Sigmoid colon (tissue), 7 donors: ENCODE measurements around the gene FGF9. TPM values are rescaled to one million over a fixed set of nuclear protein-coding genes. Genes with fewer than 3 reads are reported as not detected.

Experiments used
- DNase-seq: peaks from one replicate; pipeline ENCODE4 v3.0.0-alpha.2; 2019
- H3K27ac ChIP-seq, 4 donors: fragments of 200-600 bp; sonication (generic); one replicate each; pipeline ENCODE4 v1.5.1; 2016 to 2019; ENCODE audit warnings: mild to moderate bottlenecking in 1 of 4
- H3K27me3 ChIP-seq, 3 donors: fragments of 200-600 bp; sonication (generic); one replicate each; pipeline ENCODE4 v1.5.1; 2019; ENCODE audit warnings: mild to moderate bottlenecking in 1 of 3
- H3K36me3 ChIP-seq, 4 donors: fragments of 200-600 bp; sonication (generic); one replicate each; pipeline ENCODE4 v1.5.1; 2016 to 2019
- H3K4me1 ChIP-seq, 4 donors: fragments of 200-600 bp; sonication (generic); one replicate each; pipeline ENCODE4 v1.5.1; 2017 to 2019
- H3K4me3 ChIP-seq, 4 donors: fragments of 200-600 bp; sonication (generic); one replicate each; pipeline ENCODE4 v1.5.1; 2017 to 2019; ENCODE audit warnings: mild to moderate bottlenecking in 2 of 4, moderate library complexity in 1 of 4
- H3K9me3 ChIP-seq, 4 donors: fragments of 200-600 bp in 3 of 4; sonication (generic) in 3 of 4; one replicate each; pipeline versions ENCODE4 v1.5.1 to v1.6.1; 2013 to 2019
- EP300 ChIP-seq, 4 donors: sonication (generic); formaldehyde crosslinking; IDR thresholded peaks; one replicate each; pipeline ENCODE4 v1.6.1; 2017; ENCODE audit warnings: antibody characterized with exemption in 4 of 4
- POLR2A ChIP-seq, 2 donors: fragments of 450-650 bp; IDR thresholded peaks; one replicate each; pipeline ENCODE4 v1.6.1; 2016; ENCODE audit warnings: antibody characterized with exemption in 2 of 2, mild to moderate bottlenecking in 2 of 2, moderate library complexity in 2 of 2
- POLR2AphosphoS5 ChIP-seq, 4 donors: sonication (generic); formaldehyde crosslinking; IDR thresholded peaks; one replicate each; pipeline ENCODE4 v1.6.1; 2017; ENCODE audit warnings: antibody characterized with exemption in 4 of 4
- WGBS, 2 donors: extraction: QIAGEN DNeasy Blood & Tissue Kit; methylation state at CpG; one replicate each; pipeline ENCODE4 v1.1.7; 2013; 5-methylcytosine and 5-hydroxymethylcytosine counted together
- intact Hi-C: fragments of 100-400 bp; cut with DNase I; formaldehyde crosslinking; loops from one replicate; pipeline ENCODE4 v1.15.1; 2023
- polyA plus RNA-seq, 3 donors: library from polyadenylated mRNA; stranded (reverse); fragments of 200-250 nt; gene quantifications; one replicate each; pipeline ENCODE4 v1.2.3, GENCODE V29; 2013
- total RNA-seq, 4 donors: library from RNA; depleted of rRNA; stranded (reverse); fragments of >200 nt; gene quantifications; one replicate each; pipeline ENCODE4 v1.1.0, GENCODE V29; 2016
- TF ChIP-seq, protein P1 (sequence below), 4 experiments: fragments of 450-650 bp in 3 of 4; fragments of 200-600 bp in 1 of 4; IDR thresholded peaks; one replicate each; pipeline ENCODE4 v1.5.1; 2016 to 2019; ENCODE audit warnings: antibody characterized with exemption in 4 of 4, mild to moderate bottlenecking in 3 of 4, moderate library complexity in 2 of 4
- donor health status: healthy with polysubstance abuse.
- donor health status: Bipolar disorder and iron deficiency.
- donor health status: healthy.

The FGF9 gene
- total and polyA plus RNA-seq, 7 donors = 0.36 to 1.4 (median 0.60) TPM

GRCh38 chr13:21673539-21673788 is 2.6 kb downstream of the FGF9 start:
- Histone ChIP-seq H3K27me3 (peaks cover 14 to 72% (median 59%) of the 10 kb centered on the region in 3 donors), H3K36me3 (no peaks in the 10 kb centered on the region), H3K27ac (peak overlapping the region in 2 of 4 donors; percentile 38 to 67), H3K4me3 (peak overlapping the region; percentile 14 to 67 (median 60)), H3K4me1 (peaks cover 0 to 70% (median 62%) of the 10 kb centered on the region in 4 donors), H3K9me3 (no peaks in the 10 kb centered on the region)
- intact Hi-C loops = no loop called here
- TF ChIP-seq POLR2A (IDR thresholded peaks at IDR 0.05) (no peak), POLR2AphosphoS5 (IDR thresholded peaks at IDR 0.05) (no peak), EP300 (IDR thresholded peaks at IDR 0.05) (no peak)
- TF ChIP-seq, protein P1, sequence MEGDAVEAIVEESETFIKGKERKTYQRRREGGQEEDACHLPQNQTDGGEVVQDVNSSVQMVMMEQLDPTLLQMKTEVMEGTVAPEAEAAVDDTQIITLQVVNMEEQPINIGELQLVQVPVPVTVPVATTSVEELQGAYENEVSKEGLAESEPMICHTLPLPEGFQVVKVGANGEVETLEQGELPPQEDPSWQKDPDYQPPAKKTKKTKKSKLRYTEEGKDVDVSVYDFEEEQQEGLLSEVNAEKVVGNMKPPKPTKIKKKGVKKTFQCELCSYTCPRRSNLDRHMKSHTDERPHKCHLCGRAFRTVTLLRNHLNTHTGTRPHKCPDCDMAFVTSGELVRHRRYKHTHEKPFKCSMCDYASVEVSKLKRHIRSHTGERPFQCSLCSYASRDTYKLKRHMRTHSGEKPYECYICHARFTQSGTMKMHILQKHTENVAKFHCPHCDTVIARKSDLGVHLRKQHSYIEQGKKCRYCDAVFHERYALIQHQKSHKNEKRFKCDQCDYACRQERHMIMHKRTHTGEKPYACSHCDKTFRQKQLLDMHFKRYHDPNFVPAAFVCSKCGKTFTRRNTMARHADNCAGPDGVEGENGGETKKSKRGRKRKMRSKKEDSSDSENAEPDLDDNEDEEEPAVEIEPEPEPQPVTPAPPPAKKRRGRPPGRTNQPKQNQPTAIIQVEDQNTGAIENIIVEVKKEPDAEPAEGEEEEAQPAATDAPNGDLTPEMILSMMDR (IDR thresholded peaks at IDR 0.05) = no peak
- no peak for DNase-seq
- WGBS, 2 donors = 0% methylated on average over 21 of the region's 21 CpGs

DNA sequence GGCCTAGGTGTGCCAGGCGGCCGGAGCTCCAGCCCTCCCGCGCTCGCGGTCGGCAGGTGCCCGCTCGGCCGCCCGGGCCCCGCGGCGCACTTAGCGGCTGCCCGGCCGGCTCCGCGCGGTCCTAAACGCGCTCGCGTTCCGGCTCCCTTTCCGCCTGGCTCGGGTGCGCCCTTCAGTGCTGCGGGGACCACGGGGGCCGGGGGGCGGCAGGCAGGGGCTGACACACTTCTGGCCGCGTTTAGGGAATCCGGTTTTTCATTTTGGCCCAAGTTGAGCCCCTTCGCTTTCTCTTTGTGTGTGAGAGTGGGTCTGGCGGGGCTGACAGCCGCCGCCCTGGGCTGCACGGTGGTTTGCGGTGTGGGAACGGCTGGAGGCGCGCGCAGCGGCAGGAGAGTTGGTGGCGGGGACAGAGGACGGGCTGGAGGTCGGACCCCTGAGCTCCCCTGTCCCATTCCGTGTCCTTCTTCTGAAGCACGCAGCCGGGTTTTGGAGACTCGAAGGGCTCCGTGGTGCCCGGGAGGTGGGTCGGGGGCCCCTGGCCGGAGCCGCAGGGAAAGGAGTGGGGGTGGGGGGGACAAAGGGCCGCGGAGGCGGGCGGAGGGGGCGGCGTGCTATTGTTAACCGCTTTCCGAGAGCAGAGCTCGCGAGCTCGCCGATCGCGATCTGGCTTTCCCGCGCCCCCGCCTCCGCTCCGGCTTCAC is 3.1 kb downstream of the FGF9 start:
- peak; percentile 61 for DNase-seq
- Histone ChIP-seq H3K36me3 (no peaks in the 10 kb centered on the region), H3K27me3 (peaks cover 14 to 67% (median 59%) of the 10 kb centered on the region in 3 donors), H3K4me3 (peak overlapping the region; percentile 41 to 67 (median 60)), H3K27ac (peak overlapping the region in 3 of 4 donors; percentile 38 to 67 (median 48)), H3K4me1 (peaks cover 0 to 65% (median 58%) of the 10 kb centered on the region in 4 donors), H3K9me3 (no peaks in the 10 kb centered on the region)
- intact Hi-C loops = no loop called here
- no peak for TF ChIP-seq POLR2A (IDR thresholded peaks at IDR 0.05)
- TF ChIP-seq, protein P1 (IDR thresholded peaks at IDR 0.05) = no peak
- no peak for TF ChIP-seq EP300 (IDR thresholded peaks at IDR 0.05)
- no peak for TF ChIP-seq POLR2AphosphoS5 (IDR thresholded peaks at IDR 0.05)
- 1% methylated on average over 77 of the region's 77 CpGs for WGBS, 2 donors

- peak overlapping the region; percentile 41 to 67 (median 60) for H3K4me3 ChIP-seq
- H3K9me3 ChIP-seq = no peaks in the 10 kb centered on the region
- 0 to 1% methylated on average over 36 of the region's 36 CpGs for WGBS, 2 donors
- H3K4me1 ChIP-seq = peaks cover 0 to 59% (median 52%) of the 10 kb centered on the region in 4 donors
- no peak for TF ChIP-seq POLR2AphosphoS5 (IDR thresholded peaks at IDR 0.05)
- TF ChIP-seq, protein P1 (IDR thresholded peaks at IDR 0.05) = no peak
- TF ChIP-seq POLR2A (IDR thresholded peaks at IDR 0.05) = no peak
- TF ChIP-seq EP300 (IDR thresholded peaks at IDR 0.05) = no peak
- DNase-seq = peak; percentile 67
- intact Hi-C loops = no loop called here
- H3K27me3 ChIP-seq = peaks cover 14 to 61% (median 59%) of the 10 kb centered on the region in 3 donors
- H3K27ac ChIP-seq = peak overlapping the region in 2 of 4 donors; percentile 38 to 67
- H3K36me3 ChIP-seq = no peaks in the 10 kb centered on the region
Observed at GRCh38 chr13:21674490-21675009, 3.7 kb downstream of the FGF9 start.

DNA sequence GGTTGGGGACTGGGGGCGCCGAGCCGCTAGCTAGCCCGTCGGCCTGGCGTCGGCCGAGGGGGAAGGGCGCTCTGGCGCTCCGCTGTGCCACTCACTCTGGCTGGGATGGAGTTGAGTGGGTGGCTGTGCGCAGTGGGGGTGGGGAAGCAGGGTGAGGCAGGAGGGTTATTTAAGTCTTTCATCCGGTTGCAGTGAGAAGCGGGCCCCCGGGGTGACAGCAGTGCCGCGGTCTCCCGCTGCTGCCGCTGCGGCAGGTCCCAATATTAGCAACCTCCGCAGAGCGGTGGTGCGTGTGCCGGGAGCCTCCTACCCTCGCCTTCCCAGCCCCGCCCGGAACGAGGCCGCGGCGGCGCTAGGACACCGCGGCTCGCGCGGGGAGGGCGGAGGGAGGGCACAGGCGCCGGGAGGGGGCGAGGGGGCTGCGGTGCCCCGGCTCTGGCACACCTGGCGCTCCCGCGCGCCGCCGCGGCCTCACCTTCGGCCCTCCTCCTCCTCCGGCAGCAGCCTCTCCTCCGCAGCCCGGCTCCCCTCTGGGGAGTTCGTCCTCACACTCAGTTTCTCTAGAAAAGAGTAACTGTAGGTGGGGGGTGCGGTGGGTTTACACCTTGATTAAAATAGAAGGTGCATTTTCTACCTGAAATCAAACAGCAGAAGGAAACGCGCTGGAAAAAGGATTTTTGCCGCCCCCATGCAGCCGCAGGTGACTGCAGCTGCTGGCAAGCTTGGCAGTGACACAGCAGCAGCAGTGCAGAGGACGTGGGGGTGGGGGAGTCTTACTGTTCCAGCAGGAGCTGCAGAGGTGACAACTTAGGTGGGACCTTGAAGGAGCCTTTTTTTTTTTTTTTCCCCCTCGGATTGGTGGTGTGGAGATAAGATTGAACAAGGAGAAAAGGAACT is 4.5 kb downstream of the FGF9 start:
- peak; percentile 63 for DNase-seq
- WGBS, 2 donors = 1% methylated on average over 62 of the region's 62 CpGs

More for the DNA sequence above, 4.5 kb downstream of the FGF9 start:
- Histone ChIP-seq H3K4me3 (peak overlapping the region; percentile 41 to 67 (median 60)), H3K9me3 (no peaks in the 10 kb centered on the region), H3K4me1 (peaks cover 0 to 53% (median 46%) of the 10 kb centered on the region in 4 donors), H3K27ac (peak overlapping the region in 2 of 4 donors; percentile 28 to 67), H3K36me3 (no peaks in the 10 kb centered on the region), H3K27me3 (peaks cover 14 to 60% (median 59%) of the 10 kb centered on the region in 3 donors)
- TF ChIP-seq, protein P1 (IDR thresholded peaks at IDR 0.05) = no peak
- TF ChIP-seq POLR2A (IDR thresholded peaks at IDR 0.05) = no peak
- no peak for TF ChIP-seq POLR2AphosphoS5 (IDR thresholded peaks at IDR 0.05)
- no peak for TF ChIP-seq EP300 (IDR thresholded peaks at IDR 0.05)
- intact Hi-C loops = no loop called here
